Esophagus squamous epithelium (tissue), 5 donors: ENCODE results near the gene LGR6. TPM values are rescaled to one million over a fixed set of nuclear protein-coding genes. Genes with fewer than 3 reads are reported as not detected.
A peak's percentile ranks its signal among the peaks of the same experiment; 100 is the strongest.
"Not testable (repeated sequence)": the region's sequence is repeated elsewhere in the genome, so short reads cannot be mapped to it uniquely, and the experiment has no call there.

ENCODE experiments used
- DNase-seq: peaks from one replicate; lab custom pipeline; 2025; lab: John Stamatoyannopoulos, UW
- H3K27ac ChIP-seq, 4 donors: fragments of 200-600 bp; sonication (generic); one replicate each; pipeline ENCODE4 v1.5.1; 2016 to 2019; ENCODE audit warnings: mild to moderate bottlenecking in 1 of 4
- H3K27me3 ChIP-seq, 4 donors: fragments of 200-600 bp; sonication (generic); 1 replicate in 3 of 4; 2 replicates in 1 of 4; pipeline versions ENCODE4 v1.5.1 to v1.6.0; 2017 to 2021; ENCODE audit warnings: antibody characterized with exemption in 1 of 4
- H3K36me3 ChIP-seq, 3 donors: fragments of 200-600 bp; sonication (generic); one replicate each; pipeline ENCODE4 v1.5.1; 2016 to 2019
- H3K4me1 ChIP-seq, 3 donors: fragments of 200-600 bp; sonication (generic); one replicate each; pipeline ENCODE4 v1.5.1; 2017 to 2019
- H3K4me3 ChIP-seq, 4 donors: fragments of 200-600 bp; sonication (generic); 1 replicate in 3 of 4; 2 replicates in 1 of 4; pipeline ENCODE4 v1.5.1; 2016 to 2019; ENCODE audit warnings: mild to moderate bottlenecking in 2 of 4, moderate library complexity in 1 of 4
- H3K9me3 ChIP-seq, 3 donors: fragments of 200-600 bp; sonication (generic); one replicate each; pipeline ENCODE4 v1.5.1; 2016 to 2019
- CTCF ChIP-seq, 6 experiments: fragments of 450-650 bp in 4 of 6; fragments of 200-600 bp in 2 of 6; sonication (generic) in 2 of 6; IDR thresholded peaks; one replicate each; pipeline ENCODE4 v1.5.1; 2016 to 2019; ENCODE audit warnings: antibody characterized with exemption in 6 of 6, mild to moderate bottlenecking in 4 of 6, moderate library complexity in 4 of 6
- POLR2A ChIP-seq, 4 donors: fragments of 450-650 bp; IDR thresholded peaks; one replicate each; pipeline ENCODE4 v1.6.1; 2017; ENCODE audit warnings: antibody characterized with exemption in 4 of 4, mild to moderate bottlenecking in 4 of 4, moderate library complexity in 3 of 4
- WGBS, 2 donors: methylation state at CpG; one replicate each; pipeline ENCODE4 v1.1.5; 2018; 5-methylcytosine and 5-hydroxymethylcytosine counted together
- intact Hi-C: fragments of 100-400 bp; cut with DNase I; formaldehyde crosslinking; loops from one replicate; pipeline ENCODE4 v1.15.0; 2022
- total RNA-seq, 4 donors: library from RNA; depleted of rRNA; stranded (reverse); fragments of >200 nt; gene quantifications; one replicate each; pipeline ENCODE4 v1.1.0, GENCODE V29; 2016
- donor health status: DM: yes; HTN: yes; CAD: no.

Gene LGR6
- total RNA-seq, 4 donors from 2014 or later, result 0.53 to 6.4 (median 2.9) TPM

GRCh38 chr1:202187697-202188407 lies 5.7 kb upstream of the LGR6 start:
- Histone ChIP-seq H3K4me1 (peaks cover 0 to 15% (median 0%) of the 10 kb centered on the region in 3 donors), H3K4me3 (no peak overlapping the region), H3K36me3 (no peaks in the 10 kb centered on the region), H3K27me3 (peaks cover 0 to 84% (median 0%) of the 10 kb centered on the region in 4 donors), H3K9me3 (no peaks in the 10 kb centered on the region), H3K27ac (no peak overlapping the region)
- TF ChIP-seq CTCF (IDR thresholded peaks at IDR 0.05), result no peak
- no peak for TF ChIP-seq POLR2A (IDR thresholded peaks at IDR 0.05)
- DNase-seq, result no peak
- WGBS, 2 donors, result 47 to 55% methylated on average over 3 to 5 of the region's 8 CpGs
- intact Hi-C loops, result loop anchor here (5.0 to 10.0 kb wide), 2 partner anchors 129 to 527 kb away; partner anchors contain the start of gene SYT2

GRCh38 chr1:202189001-202189790 lies 4.4 kb upstream of the LGR6 start:
- no peaks in the 10 kb centered on the region for H3K9me3 ChIP-seq

GRCh38 chr1:202189918-202190715 lies 3.5 kb upstream of the LGR6 start:
- H3K9me3 ChIP-seq, result no peaks in the 10 kb centered on the region
- peaks cover 0 to 86% (median 5%) of the 10 kb centered on the region in 4 donors for H3K27me3 ChIP-seq
- H3K36me3 ChIP-seq, result no peaks in the 10 kb centered on the region
- peaks cover 6 to 25% (median 10%) of the 10 kb centered on the region in 3 donors for H3K4me1 ChIP-seq
- WGBS, 2 donors, result 68 to 81% methylated on average over 4 to 6 of the region's 7 CpGs
- H3K27ac ChIP-seq, result no peak overlapping the region
- DNase-seq, result no peak
- intact Hi-C loops, result loop anchor here (5.0 to 10.0 kb wide), 2 partner anchors 127 to 525 kb away; partner anchors contain the start of gene SYT2
- TF ChIP-seq POLR2A (IDR thresholded peaks at IDR 0.05) (no peak), CTCF (IDR thresholded peaks at IDR 0.05) (no peak)
- no peak overlapping the region for H3K4me3 ChIP-seq

More at GRCh38 chr1:202189001-202189790, 4.4 kb upstream of the LGR6 start:
- Histone ChIP-seq H3K4me3 (no peak overlapping the region), H3K4me1 (peaks cover 6 to 29% (median 10%) of the 10 kb centered on the region in 3 donors), H3K27me3 (peaks cover 0 to 86% (median 1%) of the 10 kb centered on the region in 4 donors), H3K36me3 (no peaks in the 10 kb centered on the region), H3K27ac (no peak overlapping the region)
- TF ChIP-seq CTCF (IDR thresholded peaks at IDR 0.05) (peak; percentile 52 to 94 (median 64)), POLR2A (IDR thresholded peaks at IDR 0.05) (no peak)
- intact Hi-C loops, result loop anchor here (5.0 to 10.0 kb wide), 2 partner anchors 128 to 526 kb away; partner anchors contain the start of gene SYT2
- 62 to 68% methylated on average over 10 to 13 of the region's 20 CpGs for WGBS, 2 donors
- no peak for DNase-seq

GRCh38 chr1:202191391-202191790 lies 2.2 kb upstream of the LGR6 start:
- H3K4me3 ChIP-seq, H3K9me3 ChIP-seq, H3K27ac ChIP-seq, DNase-seq, H3K36me3 ChIP-seq, intact Hi-C loops: not testable (repeated sequence)
- H3K4me1 ChIP-seq, result peaks cover 6 to 24% (median 10%) of the 10 kb centered on the region in 3 donors
- H3K27me3 ChIP-seq, result peaks cover 0 to 86% (median 5%) of the 10 kb centered on the region in 4 donors
- no CpG with 5 or more reads among the region's 33 CpGs for WGBS, 2 donors
